Hematopoietic multipotent progenitor cell treated with erythropoietin and hydrocortisone succinate and interleukin-3 and kit ligand, for 6 days (in vitro differentiated cells): ENCODE measurements around the gene SERAC1.
"Not testable (repeated sequence)": the region's sequence is repeated elsewhere in the genome, so short reads cannot be mapped to it uniquely, and the experiment has no call there.

Experiments
- DNase-seq: peaks from one replicate; pipeline ENCODE4 v3.0.0-alpha.2; 2015

The SERAC1 gene

GRCh38 chr6:158174024-158174423, 6.0 kb upstream of the SERAC1 start:
- DNase-seq: no peak

GRCh38 chr6:158172001-158172400, 3.9 kb upstream of the SERAC1 start:
- DNase-seq: no peak

- DNase-seq: no peak
Measured at GRCh38 chr6:158170656-158171081, 2.6 kb upstream of the SERAC1 start.

- DNase-seq: not testable (repeated sequence)
Measured at GRCh38 chr6:158169634-158170033, 1.6 kb upstream of the SERAC1 start.

GRCh38 chr6:158165919-158166416, 2.1 kb downstream of the SERAC1 start:
- no peak for DNase-seq

GRCh38 chr6:158164579-158165170, 3.4 kb downstream of the SERAC1 start:
- DNase-seq: no peak

GRCh38 chr6:158161566-158162254, 6.4 kb downstream of the SERAC1 start:
- DNase-seq: no peak

GRCh38 chr6:158160932-158161539, 7.0 kb downstream of the SERAC1 start:
- DNase-seq: no peak

- DNase-seq: no peak
Measured at GRCh38 chr6:158158748-158159147, 9.3 kb downstream of the SERAC1 start.

- peak; percentile 53 for DNase-seq
Measured at GRCh38 chr6:158158123-158158522, 9.9 kb downstream of the SERAC1 start.

GRCh38 chr6:158157064-158157764, 10.8 kb downstream of the SERAC1 start:
- DNase-seq: no peak

- DNase-seq: no peak
Measured at GRCh38 chr6:158154816-158155215, 13.2 kb downstream of the SERAC1 start.

- DNase-seq: no peak
Measured at GRCh38 chr6:158153576-158153975, 14.5 kb downstream of the SERAC1 start.

- DNase-seq: no peak
Measured at GRCh38 chr6:158152659-158153058, 15.4 kb downstream of the SERAC1 start.

GRCh38 chr6:158152025-158152424, 16.0 kb downstream of the SERAC1 start:
- not testable (repeated sequence) for DNase-seq

GRCh38 chr6:158150701-158151100, 17.4 kb downstream of the SERAC1 start:
- no peak for DNase-seq

GRCh38 chr6:158149641-158150040, 18.4 kb downstream of the SERAC1 start:
- no peak for DNase-seq

- peak; percentile 56 for DNase-seq
Measured at GRCh38 chr6:158143700-158144099, 24.4 kb downstream of the SERAC1 start.

- no peak for DNase-seq
Measured at GRCh38 chr6:158142789-158143188, 25.3 kb downstream of the SERAC1 start.

- peak; percentile 73 for DNase-seq
Measured at GRCh38 chr6:158131926-158132325, 36.1 kb downstream of the SERAC1 start.

- no peak for DNase-seq
Measured at GRCh38 chr6:158125271-158125670, 42.8 kb downstream of the SERAC1 start.

- DNase-seq: no peak
Measured at GRCh38 chr6:158124288-158124687, 43.8 kb downstream of the SERAC1 start.

GRCh38 chr6:158122048-158122447, 46.0 kb downstream of the SERAC1 start:
- DNase-seq: no peak
